DMS53 (cell line): ENCODE data around the gene NHLRC1.

Source experiments
- DNase-seq: peaks from one replicate; lab custom pipeline; 2025; lab: John Stamatoyannopoulos, UW

The NHLRC1 gene

DNA sequence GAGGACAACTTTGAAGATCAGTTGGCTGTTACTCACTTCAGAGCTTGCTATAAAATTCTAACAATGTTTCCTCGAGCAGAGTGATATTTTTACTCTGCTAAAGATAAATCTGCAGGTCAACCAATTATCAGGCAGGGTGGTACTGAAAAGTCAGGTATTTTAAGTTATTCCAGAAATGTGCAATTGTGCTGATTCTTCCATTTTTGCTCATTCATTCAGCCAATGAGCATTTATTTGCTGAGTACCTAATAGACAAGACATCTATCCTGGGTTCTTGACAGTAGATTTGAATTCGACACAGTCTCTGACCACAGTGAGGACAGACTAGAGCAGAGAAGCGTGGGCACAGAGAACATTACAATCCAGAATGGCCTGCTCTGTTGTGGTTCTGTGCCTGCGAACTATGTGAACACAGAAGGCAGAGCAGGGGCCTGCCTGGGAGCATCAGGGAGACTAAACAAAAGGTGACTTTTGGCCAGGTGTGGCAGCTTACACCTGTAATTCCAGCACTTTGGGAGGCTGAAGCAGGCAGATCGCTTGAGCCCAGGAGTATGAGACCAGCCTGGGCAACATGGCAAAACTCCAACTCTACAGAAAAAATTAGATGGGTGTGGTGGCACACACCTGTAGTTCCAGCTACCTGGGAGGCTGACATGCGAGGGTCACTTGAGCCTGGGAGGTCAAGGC, 17.6 kb upstream of the NHLRC1 start:
- no peak for DNase-seq

DNA sequence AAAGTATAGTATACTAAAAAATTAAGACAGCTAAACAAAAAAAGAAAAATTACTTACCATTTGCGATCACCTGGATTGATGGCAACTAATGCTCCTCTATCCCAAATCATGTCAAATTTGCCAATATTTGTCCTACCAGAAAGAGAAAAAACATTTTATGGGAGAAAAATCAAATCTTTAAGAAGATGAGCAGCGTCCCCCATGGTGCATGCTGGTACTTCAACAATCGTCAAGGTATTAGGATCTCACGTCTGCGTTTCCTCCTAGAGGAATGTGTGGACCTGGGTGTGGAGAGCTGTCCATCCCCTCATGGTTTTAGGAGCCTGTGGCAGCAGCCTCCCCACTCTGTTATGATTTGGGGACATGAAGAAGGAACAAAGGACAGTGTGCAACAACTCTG, 16.4 kb upstream of the NHLRC1 start:
- DNase-seq = no peak

GRCh38 chr6:18136260-18136659, 13.8 kb upstream of the NHLRC1 start:
- DNase-seq = no peak

- no peak for DNase-seq
These were observed 12.7 kb upstream of the NHLRC1 start for GRCh38 chr6:18135171-18135570.

DNA sequence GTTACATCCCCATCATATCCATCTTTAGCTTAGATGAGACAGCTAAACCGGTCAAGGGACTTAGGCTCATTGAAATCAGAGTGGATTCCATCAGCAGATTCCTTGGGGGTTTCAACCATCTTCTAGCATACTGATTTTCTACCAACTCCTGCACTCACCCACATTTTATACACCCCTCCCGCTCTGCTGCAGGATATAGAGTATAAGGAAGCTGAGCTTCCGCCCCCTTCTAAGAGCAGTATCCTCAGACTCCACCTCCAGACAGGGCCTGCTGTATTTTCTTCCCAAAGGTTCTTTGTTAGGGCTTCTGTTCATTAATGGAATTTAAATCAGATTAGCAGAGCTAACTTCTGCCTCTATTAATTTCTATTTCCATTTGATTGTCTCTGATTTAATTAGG, 9.9 kb upstream of the NHLRC1 start:
- no peak for DNase-seq

DNA sequence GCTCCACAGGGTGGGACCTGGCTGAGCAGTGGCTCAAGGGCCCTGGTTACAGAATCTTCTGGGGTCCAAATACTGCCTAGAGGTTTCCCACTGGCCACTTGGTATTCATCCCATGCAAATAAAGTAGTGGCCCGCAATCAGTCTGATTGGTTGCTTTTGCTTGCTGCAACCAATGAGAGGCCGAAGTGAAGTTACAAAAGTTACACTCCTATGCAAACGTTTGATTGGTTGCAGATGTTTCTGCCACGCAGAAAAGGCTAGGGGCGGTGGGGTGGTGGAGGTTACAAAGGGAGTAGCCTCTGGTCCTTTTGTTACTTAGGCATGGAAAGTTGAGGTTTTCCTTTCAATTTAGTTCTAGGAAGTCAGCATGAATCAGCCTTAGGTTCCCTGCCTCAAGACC, 3.6 kb upstream of the NHLRC1 start:
- DNase-seq = no peak

DNA sequence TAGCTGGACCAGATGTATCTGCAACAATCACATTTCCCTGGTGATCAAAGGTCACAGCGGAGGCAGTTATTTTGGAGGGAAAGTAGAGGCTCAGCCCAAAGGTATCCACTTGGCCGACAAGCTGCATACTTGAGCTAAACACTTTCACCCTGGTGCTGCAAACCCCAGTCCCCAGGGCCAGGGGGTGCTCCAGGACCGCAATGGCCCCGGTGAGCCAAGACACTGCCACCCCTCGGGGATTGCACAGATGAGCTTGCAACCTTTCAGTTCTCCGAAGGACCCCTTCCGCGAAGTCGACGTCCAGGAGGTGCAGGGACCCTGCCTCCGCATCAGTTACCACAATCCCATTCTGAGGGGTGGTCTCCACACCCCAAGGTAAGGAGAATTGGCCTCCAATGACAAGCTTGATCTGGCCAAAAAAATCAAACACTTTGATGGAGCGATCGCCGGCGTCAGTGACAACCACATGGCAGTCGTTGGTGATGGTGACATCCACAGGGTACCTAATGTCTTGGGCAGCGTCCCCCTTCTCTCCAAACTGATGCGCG, 823 bp downstream of the NHLRC1 start:
- no peak for DNase-seq

GRCh38 chr6:18119236-18119635, 3.2 kb downstream of the NHLRC1 start:
- DNase-seq = no peak

GRCh38 chr6:18118330-18118729, 4.1 kb downstream of the NHLRC1 start:
- DNase-seq = no peak

DNA sequence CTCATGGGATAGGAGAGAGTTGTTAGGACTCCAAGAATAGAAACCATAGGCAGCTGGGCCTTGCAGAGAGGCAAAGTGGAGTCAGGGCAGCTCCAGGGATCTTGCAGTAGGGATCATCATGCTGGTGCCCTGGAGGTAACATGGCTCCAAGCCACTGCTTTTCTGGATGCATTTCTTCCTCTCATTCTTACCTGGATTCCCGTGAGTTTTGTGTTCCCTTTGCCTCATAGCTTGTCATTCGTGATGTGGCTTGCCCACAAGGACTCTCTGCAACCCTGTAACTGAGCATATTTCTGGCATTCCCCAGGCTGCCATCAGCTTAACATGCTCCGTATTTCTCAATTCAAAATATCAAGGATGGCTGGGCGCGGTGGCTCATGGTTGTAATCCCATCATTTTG, 5.3 kb downstream of the NHLRC1 start:
- no peak for DNase-seq

DNA sequence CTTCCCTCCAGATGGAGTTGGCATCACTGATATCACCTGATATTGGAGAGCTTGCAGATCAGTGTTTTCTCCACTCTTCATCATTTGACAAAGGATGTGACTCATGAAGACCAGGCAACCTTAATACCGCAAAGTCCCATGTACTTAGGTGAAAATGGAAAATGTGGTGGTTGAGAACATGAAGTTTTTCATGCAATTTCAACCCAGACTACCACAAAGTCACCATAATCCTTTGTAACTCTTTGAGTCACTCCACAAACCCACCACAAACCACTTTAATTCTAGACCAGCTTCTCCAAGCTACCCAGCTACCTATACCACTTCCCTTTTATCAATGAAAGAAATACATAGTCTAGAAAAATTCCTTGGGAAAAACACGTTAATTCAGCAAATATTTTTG, 7.1 kb downstream of the NHLRC1 start:
- no peak for DNase-seq

GRCh38 chr6:18110162-18110561, 12.3 kb downstream of the NHLRC1 start:
- no peak for DNase-seq

DNA sequence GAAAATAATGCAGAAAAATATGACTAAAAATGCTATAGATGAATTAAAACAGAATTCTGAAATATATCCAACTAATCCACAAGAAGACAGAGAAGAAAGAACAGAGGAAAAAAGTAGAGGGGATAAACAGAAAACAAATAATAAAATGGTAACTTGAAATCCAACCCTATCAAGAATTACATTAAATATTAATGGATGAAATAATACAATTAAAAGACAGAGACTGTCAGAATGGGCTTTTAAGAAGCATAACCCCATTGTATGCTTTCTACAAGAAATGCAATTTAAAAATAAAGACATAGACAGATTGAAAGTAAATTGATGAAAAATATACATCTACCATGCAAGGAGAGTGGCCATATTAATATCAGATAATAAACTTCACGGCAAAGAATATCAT, 15.4 kb downstream of the NHLRC1 start:
- DNase-seq = no peak

- DNase-seq = no peak
These were observed 19.5 kb downstream of the NHLRC1 start for GRCh38 chr6:18102783-18103509.

GRCh38 chr6:18101873-18102272, 20.6 kb downstream of the NHLRC1 start:
- DNase-seq = no peak

DNA sequence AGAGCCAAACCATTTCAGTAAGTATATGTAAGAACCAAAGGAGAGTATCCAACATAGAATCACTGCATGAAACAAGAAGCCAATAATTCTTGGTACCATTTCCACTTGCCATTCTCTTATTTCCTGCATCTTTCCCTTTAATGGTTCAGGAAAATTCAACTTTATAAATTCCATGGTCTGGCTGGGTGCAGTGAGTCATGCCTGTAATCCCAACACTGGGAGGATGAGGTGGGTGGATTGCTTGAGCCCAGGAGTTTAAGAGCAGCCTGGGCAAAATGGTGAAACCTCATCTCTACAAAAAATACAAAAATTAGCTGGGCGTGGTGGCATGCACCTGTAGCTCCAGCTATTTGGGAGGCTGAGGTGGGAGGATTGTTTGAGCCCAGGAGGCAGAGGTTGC, 21.2 kb downstream of the NHLRC1 start:
- DNase-seq = no peak

DNA sequence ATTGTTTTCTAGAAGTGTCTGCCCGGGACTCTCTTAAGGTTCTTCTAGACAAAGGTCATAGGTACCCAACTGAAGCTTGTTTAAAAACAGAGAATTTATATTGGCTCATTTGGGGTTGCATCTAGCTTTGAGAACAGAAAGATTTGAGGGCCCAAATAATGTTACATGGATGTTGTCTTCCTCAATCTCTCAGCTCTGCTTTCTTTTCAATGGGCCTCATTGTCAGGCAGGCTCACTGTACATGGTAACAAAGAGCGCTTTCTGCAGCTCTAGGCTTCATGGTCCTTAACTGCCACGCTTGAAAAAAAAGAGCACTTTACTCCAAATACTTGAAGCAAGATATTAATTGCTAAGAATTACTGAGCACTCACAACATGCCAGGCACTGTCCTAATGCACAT, 22.2 kb downstream of the NHLRC1 start:
- no peak for DNase-seq

DNA sequence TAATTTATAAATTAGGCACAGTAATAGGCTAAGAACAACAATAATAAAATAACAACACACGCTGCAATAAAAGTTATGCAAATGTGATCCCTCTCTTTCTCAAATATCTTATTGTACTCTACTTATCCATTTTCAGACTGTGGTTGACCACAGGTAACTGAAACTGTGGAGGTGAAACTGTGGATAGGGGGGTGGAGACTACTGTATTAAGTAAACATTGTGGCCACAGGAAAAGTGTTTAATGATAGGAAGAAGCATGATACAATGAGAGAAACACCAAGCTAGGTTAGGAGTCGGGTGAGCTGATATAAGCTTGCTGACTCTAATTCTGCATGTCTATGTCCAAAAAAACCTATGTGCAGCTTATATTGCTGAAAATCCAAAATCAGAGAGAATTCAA, 23.0 kb downstream of the NHLRC1 start:
- no peak for DNase-seq

- DNase-seq = no peak
These were observed 26.1 kb downstream of the NHLRC1 start for GRCh38 chr6:18096423-18096822.

- DNase-seq = no peak
These were observed 31.1 kb downstream of the NHLRC1 start for GRCh38 chr6:18091382-18091781.

- no peak for DNase-seq
These were observed 32.1 kb downstream of the NHLRC1 start for GRCh38 chr6:18090349-18090786.

DNA sequence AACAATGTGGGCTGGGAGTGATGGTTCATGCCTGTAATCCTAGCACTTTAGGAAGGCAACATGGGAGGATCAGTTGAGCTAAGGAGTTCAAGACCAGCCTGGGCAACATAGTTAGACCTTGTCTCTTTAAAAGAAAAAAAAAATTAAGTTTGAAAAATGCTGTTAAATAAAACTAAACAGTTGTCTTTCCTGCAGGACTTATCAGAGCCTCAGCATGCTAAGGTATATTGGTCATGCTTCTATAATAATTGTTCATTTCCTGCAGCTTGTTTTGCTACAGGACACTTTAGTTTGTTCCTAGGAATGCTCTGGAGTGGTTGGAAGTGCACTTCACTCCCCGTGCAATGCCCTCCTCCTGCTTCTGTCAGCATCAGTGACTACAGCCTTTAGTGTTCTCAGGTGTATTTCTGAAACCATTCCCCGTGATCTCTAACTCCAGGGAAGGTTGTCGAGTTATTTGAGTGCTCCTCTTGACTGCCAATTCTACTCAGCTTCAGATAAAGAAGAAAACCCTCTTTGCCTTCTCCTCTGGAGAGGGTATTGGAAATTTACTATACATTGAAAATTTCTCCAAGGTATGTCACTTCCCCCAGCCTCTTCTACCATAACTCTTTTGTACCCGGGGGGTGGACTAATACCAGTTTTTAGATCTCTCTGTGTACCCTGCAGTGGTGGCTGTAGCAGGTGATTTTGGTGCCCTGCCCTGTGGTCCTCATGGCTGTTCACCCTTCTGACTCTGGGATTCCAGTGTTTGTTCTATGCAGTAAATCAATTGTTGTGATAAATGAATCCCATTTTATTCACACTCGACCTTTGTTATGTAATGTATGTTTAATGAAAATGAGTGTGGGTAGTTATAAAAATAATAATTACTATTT, 33.8 kb downstream of the NHLRC1 start:
- peak; percentile 41 for DNase-seq
